ENCODE data around the gene ASCC2.

ASCC2 gene

GRCh38 chr22:29817724-29818123, 20.4 kb downstream of the ASCC2 start:
- no peak for DNase-seq (ENCODE audit: low read depth)

- DNase-seq (ENCODE audit: low read depth), result no peak
These were observed 21.1 kb downstream of the ASCC2 start for GRCh38 chr22:29816980-29817379.

GRCh38 chr22:29816539-29816938, 21.5 kb downstream of the ASCC2 start:
- no peak for DNase-seq (ENCODE audit: low read depth)

GRCh38 chr22:29816128-29816527, 21.9 kb downstream of the ASCC2 start:
- DNase-seq (ENCODE audit: low read depth), result no peak

GRCh38 chr22:29815580-29815979, 22.5 kb downstream of the ASCC2 start:
- DNase-seq (ENCODE audit: low read depth), result no peak

GRCh38 chr22:29814003-29814402, 24.1 kb downstream of the ASCC2 start:
- DNase-seq (ENCODE audit: low read depth), result no peak

GRCh38 chr22:29813563-29813962, 24.5 kb downstream of the ASCC2 start:
- no peak for DNase-seq (ENCODE audit: low read depth)

- no peak for DNase-seq (ENCODE audit: low read depth)
These were observed 24.9 kb downstream of the ASCC2 start for GRCh38 chr22:29813126-29813525.

- no peak for DNase-seq (ENCODE audit: low read depth)
These were observed 26.7 kb downstream of the ASCC2 start for GRCh38 chr22:29811377-29811776.

GRCh38 chr22:29810216-29810615, 27.9 kb downstream of the ASCC2 start:
- no peak for DNase-seq (ENCODE audit: low read depth)

- no peak for DNase-seq (ENCODE audit: low read depth)
These were observed 31.9 kb downstream of the ASCC2 start for GRCh38 chr22:29806196-29806595.

- no peak for DNase-seq (ENCODE audit: low read depth)
These were observed 33.1 kb downstream of the ASCC2 start for GRCh38 chr22:29804985-29805384.

GRCh38 chr22:29803190-29803589, 34.9 kb downstream of the ASCC2 start:
- no peak for DNase-seq (ENCODE audit: low read depth)

GRCh38 chr22:29801796-29802195, 36.3 kb downstream of the ASCC2 start:
- DNase-seq (ENCODE audit: low read depth), result no peak

GRCh38 chr22:29801153-29801552, 36.9 kb downstream of the ASCC2 start:
- no peak for DNase-seq (ENCODE audit: low read depth)

GRCh38 chr22:29799217-29799680, 38.8 kb downstream of the ASCC2 start:
- DNase-seq (ENCODE audit: low read depth), result peak; percentile 95

- no peak for DNase-seq (ENCODE audit: low read depth)
These were observed 39.3 kb downstream of the ASCC2 start for GRCh38 chr22:29798801-29799200.

GRCh38 chr22:29798318-29798717, 39.8 kb downstream of the ASCC2 start:
- no peak for DNase-seq (ENCODE audit: low read depth)

- no peak for DNase-seq (ENCODE audit: low read depth)
These were observed 40.7 kb downstream of the ASCC2 start for GRCh38 chr22:29797351-29797750.

GRCh38 chr22:29795663-29796062, 42.4 kb downstream of the ASCC2 start:
- DNase-seq (ENCODE audit: low read depth), result no peak

GRCh38 chr22:29793396-29793795, 44.7 kb downstream of the ASCC2 start:
- no peak for DNase-seq (ENCODE audit: low read depth)

GRCh38 chr22:29790061-29790460, 48.0 kb downstream of the ASCC2 start:
- DNase-seq (ENCODE audit: low read depth), result no peak

GRCh38 chr22:29788339-29789279, 49.5 kb downstream of the ASCC2 start:
- no peak for DNase-seq (ENCODE audit: low read depth)

All from GM04504 (cell line).